Gastroesophageal sphincter (tissue), 4 donors: Measurements from ENCODE around the gene TPM4. TPM values are rescaled to one million over a fixed set of nuclear protein-coding genes. Genes with fewer than 3 reads are reported as not detected.

Source experiments
- ATAC-seq: fragments of 150-250 bp; one replicate; pipeline ENCODE4 v1.9.1; 2016; ENCODE audit warnings: mild to moderate bottlenecking, moderate library complexity
- H3K27ac ChIP-seq, 4 donors: fragments of 200-600 bp; sonication (generic) in 3 of 4; 1 replicate in 3 of 4; 2 replicates in 1 of 4; pipeline ENCODE4 v1.5.1; 2016 to 2019
- H3K27me3 ChIP-seq: fragments of 200-600 bp; sonication (generic); one replicate; pipeline ENCODE4 v1.5.1; 2019
- H3K36me3 ChIP-seq, 2 donors: fragments of 200-600 bp; sonication (generic); one replicate each; pipeline ENCODE4 v1.5.1; 2019; ENCODE audit warnings: control low read depth in 1 of 2
- H3K4me1 ChIP-seq, 3 donors: fragments of 200-600 bp; sonication (generic); 1 replicate in 2 of 3; 2 replicates in 1 of 3; pipeline ENCODE4 v1.5.1; 2016 to 2019; ENCODE audit warnings: control low read depth in 2 of 3
- H3K4me3 ChIP-seq, 2 donors: fragments of 200-600 bp; sonication (generic); one replicate each; pipeline ENCODE4 v1.5.1; 2019; ENCODE audit warnings: mild to moderate bottlenecking in 1 of 2, moderate library complexity in 1 of 2
- H3K9me3 ChIP-seq, 3 donors: fragments of 200-600 bp; sonication (generic); one replicate each; pipeline ENCODE4 v1.5.1; 2017 to 2019; ENCODE audit warnings: control low read depth in 2 of 3
- EP300 ChIP-seq: sonication (generic); formaldehyde crosslinking; IDR thresholded peaks from one replicate; pipeline ENCODE4 v1.6.1; 2017; ENCODE audit warnings: antibody characterized with exemption, mild to moderate bottlenecking
- POLR2A ChIP-seq, 2 donors: fragments of 450-650 bp; IDR thresholded peaks; one replicate each; pipeline ENCODE4 v1.6.1; 2017; ENCODE audit warnings: antibody characterized with exemption in 2 of 2, mild to moderate bottlenecking in 2 of 2, moderate library complexity in 1 of 2
- POLR2AphosphoS5 ChIP-seq: sonication (generic); formaldehyde crosslinking; IDR thresholded peaks from one replicate; pipeline ENCODE4 v1.6.1; 2017; ENCODE audit warnings: antibody characterized with exemption
- WGBS, 2 donors: methylation state at CpG; one replicate each; pipeline ENCODE4 v1.1.5; 2018; ENCODE audit warnings: low coverage in 1 of 2; 5-methylcytosine and 5-hydroxymethylcytosine counted together
- total RNA-seq, 4 donors: library from RNA; depleted of rRNA; stranded (reverse); fragments of >200 nt; gene quantifications; one replicate each; pipeline ENCODE4 v1.1.0, GENCODE V29; 2016
- TF ChIP-seq, protein P1 (sequence below), 4 experiments: fragments of 200-600 bp in 2 of 4; fragments of 450-650 bp in 2 of 4; sonication (generic) in 1 of 4; IDR thresholded peaks; one replicate each; pipeline ENCODE4 v1.5.1; 2017 to 2019; ENCODE audit warnings: antibody characterized with exemption in 4 of 4, mild to moderate bottlenecking in 2 of 4, moderate library complexity in 2 of 4

Gene TPM4
- total RNA-seq, 4 donors from 2014 or later = 351 to 486 (median 404) TPM

DNA sequence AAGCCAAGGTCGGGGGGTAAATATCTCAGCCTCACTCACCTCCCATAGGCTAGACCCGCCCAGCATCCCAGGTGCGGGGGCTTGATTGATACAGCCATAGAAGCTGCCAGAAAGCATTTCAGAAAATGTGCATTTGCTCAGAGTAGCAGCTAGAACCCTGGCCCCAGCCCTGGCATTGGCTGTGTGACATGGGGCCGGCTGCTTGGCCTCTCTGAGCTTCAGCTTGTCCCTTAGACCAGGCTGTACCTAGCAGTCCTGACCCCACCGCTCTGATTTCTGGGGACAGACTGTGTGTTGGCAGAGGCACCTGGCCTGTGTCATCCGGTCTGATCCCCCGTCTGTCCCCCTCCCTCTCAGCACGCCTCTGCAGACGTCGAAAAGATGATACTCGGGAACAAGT is 50.8 kb downstream of the TPM4 start:
- Histone ChIP-seq H3K27ac (no peak overlapping the region), H3K9me3 (no peaks in the 10 kb centered on the region), H3K4me3 (no peak overlapping the region), H3K36me3 (peaks cover 0 to 100% of the 10 kb centered on the region in 2 donors), H3K27me3 (no peaks in the 10 kb centered on the region), H3K4me1 (no peaks in the 10 kb centered on the region)
- TF ChIP-seq EP300 (no peak), POLR2AphosphoS5 (no peak)
- TF ChIP-seq, protein P1, sequence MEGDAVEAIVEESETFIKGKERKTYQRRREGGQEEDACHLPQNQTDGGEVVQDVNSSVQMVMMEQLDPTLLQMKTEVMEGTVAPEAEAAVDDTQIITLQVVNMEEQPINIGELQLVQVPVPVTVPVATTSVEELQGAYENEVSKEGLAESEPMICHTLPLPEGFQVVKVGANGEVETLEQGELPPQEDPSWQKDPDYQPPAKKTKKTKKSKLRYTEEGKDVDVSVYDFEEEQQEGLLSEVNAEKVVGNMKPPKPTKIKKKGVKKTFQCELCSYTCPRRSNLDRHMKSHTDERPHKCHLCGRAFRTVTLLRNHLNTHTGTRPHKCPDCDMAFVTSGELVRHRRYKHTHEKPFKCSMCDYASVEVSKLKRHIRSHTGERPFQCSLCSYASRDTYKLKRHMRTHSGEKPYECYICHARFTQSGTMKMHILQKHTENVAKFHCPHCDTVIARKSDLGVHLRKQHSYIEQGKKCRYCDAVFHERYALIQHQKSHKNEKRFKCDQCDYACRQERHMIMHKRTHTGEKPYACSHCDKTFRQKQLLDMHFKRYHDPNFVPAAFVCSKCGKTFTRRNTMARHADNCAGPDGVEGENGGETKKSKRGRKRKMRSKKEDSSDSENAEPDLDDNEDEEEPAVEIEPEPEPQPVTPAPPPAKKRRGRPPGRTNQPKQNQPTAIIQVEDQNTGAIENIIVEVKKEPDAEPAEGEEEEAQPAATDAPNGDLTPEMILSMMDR (IDR thresholded peaks at IDR 0.05) = no peak
- ATAC-seq = no peak
- 67 to 72% methylated on average over 5 to 9 of the region's 11 CpGs for WGBS, 2 donors

DNA sequence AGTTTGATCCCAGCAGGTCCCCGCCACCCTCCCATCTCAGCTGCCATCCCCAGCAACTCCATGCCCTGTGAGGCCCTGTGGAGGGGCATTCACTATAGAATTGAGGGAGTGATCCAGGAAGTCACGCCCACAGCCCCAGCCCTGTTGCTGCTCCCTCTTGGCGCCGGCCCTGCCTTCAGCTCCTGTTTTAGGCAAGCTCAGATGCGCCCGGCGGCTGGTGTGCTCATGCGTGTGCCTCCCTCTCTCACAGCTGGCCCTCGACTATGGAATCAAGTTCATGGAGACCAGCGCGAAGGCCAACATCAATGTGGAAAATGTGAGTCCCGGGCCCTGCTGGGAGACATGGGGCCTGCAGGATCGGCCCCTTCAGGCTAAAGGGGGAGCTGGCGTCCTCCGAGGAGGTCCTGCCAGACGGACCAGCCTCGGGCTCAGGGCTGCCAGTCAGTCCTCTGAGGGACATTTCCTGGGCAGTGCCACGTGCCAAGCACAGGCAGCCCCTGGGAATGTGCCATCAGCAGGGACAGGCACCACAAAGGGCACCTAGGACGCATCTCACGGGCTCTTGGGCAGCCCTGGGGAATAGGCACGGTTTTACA is 51.6 kb downstream of the TPM4 start:
- Histone ChIP-seq H3K27me3 (no peaks in the 10 kb centered on the region), H3K9me3 (no peaks in the 10 kb centered on the region), H3K27ac (no peak overlapping the region), H3K36me3 (peaks cover 0 to 100% of the 10 kb centered on the region in 2 donors), H3K4me1 (no peaks in the 10 kb centered on the region), H3K4me3 (no peak overlapping the region)
- TF ChIP-seq, protein P1 (IDR thresholded peaks at IDR 0.05) = no peak
- TF ChIP-seq POLR2AphosphoS5 = no peak
- no peak for TF ChIP-seq POLR2A (IDR thresholded peaks at IDR 0.05)
- TF ChIP-seq EP300 = no peak
- no CpG with 5 or more reads among the region's 21 CpGs for WGBS, 2 donors
- no peak for ATAC-seq

DNA sequence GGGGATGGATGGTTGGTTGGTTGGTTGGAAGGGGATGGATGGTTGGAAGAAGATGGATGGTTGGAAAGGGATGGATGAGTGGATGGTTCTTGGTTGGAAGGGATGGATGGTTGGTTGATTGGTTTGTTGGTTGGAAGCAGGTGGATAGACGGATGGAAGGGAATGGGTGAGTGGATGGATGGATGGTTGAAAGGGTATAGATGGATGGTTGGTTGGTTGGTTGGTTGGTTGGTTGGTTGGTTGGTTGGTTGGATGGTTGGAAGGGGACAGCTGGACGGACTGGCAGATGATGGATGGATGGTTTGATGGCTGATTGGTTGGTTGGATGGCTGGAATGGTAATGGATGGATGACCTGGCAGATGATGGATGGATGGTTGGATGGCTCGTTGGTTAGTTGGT is 55.4 kb downstream of the TPM4 start:
- Histone ChIP-seq H3K4me3 (no peak overlapping the region), H3K4me1 (no peaks in the 10 kb centered on the region), H3K36me3 (peaks cover 0 to 78% of the 10 kb centered on the region in 2 donors), H3K9me3 (no peaks in the 10 kb centered on the region), H3K27me3 (no peaks in the 10 kb centered on the region), H3K27ac (no peak overlapping the region)
- WGBS, 2 donors = 73 to 93% methylated on average over 3 of the region's 3 CpGs
- TF ChIP-seq, protein P1 (IDR thresholded peaks at IDR 0.05) = no peak
- no peak for TF ChIP-seq POLR2AphosphoS5
- no peak for ATAC-seq

DNA sequence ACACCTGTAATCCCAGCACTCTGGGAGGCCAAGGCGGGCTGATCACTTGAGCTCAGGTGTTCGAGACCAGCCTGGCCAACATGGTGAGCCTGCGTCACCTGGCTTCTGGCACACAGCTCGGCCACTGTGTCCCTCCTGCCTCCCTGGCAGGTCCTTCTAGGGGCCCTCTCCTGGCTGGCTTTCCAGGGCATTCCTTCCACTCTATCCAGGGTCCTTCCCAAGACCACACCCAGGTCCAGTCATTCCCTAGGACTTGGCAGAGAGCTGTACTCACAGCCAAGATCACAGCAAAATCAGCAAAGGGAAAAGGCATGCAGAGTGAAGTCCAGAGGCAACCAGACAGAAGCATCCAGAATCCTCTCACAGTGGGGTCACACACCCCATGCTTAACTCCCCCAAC is 57.5 kb downstream of the TPM4 start:
- H3K9me3 ChIP-seq = no peaks in the 10 kb centered on the region
- no peak for TF ChIP-seq POLR2A (IDR thresholded peaks at IDR 0.05)
- TF ChIP-seq POLR2AphosphoS5 = no peak
- TF ChIP-seq, protein P1 (IDR thresholded peaks at IDR 0.05) = no peak
- TF ChIP-seq EP300 = no peak
- no peak overlapping the region for H3K27ac ChIP-seq
- no peaks in the 10 kb centered on the region for H3K27me3 ChIP-seq
- no peaks in the 10 kb centered on the region for H3K4me1 ChIP-seq
- ATAC-seq = no peak
- H3K4me3 ChIP-seq = no peak overlapping the region
- WGBS, 2 donors = no CpG with 5 or more reads among the region's 4 CpGs
- H3K36me3 ChIP-seq = peaks cover 0 to 57% of the 10 kb centered on the region in 2 donors

DNA sequence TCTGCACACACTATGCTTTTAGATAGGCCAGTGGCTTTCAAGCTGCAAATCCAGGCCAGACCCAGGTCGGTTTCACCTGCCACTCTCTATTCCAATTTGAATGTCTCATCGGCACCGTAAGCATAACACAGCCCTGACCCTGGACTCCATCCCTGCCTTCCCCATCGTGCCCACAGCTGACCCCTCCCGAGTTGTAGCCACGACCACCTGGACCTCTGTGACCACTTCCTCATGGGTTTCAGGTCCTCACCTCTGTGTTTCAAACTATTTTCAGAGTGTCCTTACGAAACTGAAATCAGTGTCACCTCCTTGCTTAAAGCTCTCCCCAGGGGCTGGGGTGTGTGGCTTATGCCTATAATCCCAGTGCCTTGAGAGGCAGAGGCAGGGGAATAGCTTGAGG is 58.2 kb downstream of the TPM4 start:
- H3K36me3 ChIP-seq = peaks cover 0 to 50% of the 10 kb centered on the region in 2 donors
- no peak overlapping the region for H3K4me3 ChIP-seq
- ATAC-seq = no peak
- WGBS, 2 donors = 68 to 85% methylated on average over 4 to 6 of the region's 7 CpGs
- no peak overlapping the region for H3K27ac ChIP-seq
- no peak for TF ChIP-seq POLR2AphosphoS5
- TF ChIP-seq EP300 = no peak
- TF ChIP-seq POLR2A (IDR thresholded peaks at IDR 0.05) = no peak
- TF ChIP-seq, protein P1 (IDR thresholded peaks at IDR 0.05) = no peak
- H3K4me1 ChIP-seq = no peaks in the 10 kb centered on the region
- no peaks in the 10 kb centered on the region for H3K9me3 ChIP-seq
- H3K27me3 ChIP-seq = no peaks in the 10 kb centered on the region
